Tongue (tissue), 2 donors: ENCODE measurements around the gene C5orf15. TPM values are rescaled to one million over a fixed set of nuclear protein-coding genes. Genes with fewer than 3 reads are reported as not detected.
"Not testable (repeated sequence)": the region's sequence is repeated elsewhere in the genome, so short reads cannot be mapped to it uniquely, and the experiment has no call there.

Experiments
- DNase-seq: peaks from one replicate; pipeline ENCODE4 v3.0.0-alpha.2; 2015
- total RNA-seq: library from RNA; depleted of rRNA; stranded (reverse); fragments of >200 nt; gene quantifications from one replicate; pipeline ENCODE4 v1.2.3, GENCODE V29; 2014

C5orf15 gene
- total RNA-seq, 1 donor from 2014 or later = 80.0 TPM

DNA sequence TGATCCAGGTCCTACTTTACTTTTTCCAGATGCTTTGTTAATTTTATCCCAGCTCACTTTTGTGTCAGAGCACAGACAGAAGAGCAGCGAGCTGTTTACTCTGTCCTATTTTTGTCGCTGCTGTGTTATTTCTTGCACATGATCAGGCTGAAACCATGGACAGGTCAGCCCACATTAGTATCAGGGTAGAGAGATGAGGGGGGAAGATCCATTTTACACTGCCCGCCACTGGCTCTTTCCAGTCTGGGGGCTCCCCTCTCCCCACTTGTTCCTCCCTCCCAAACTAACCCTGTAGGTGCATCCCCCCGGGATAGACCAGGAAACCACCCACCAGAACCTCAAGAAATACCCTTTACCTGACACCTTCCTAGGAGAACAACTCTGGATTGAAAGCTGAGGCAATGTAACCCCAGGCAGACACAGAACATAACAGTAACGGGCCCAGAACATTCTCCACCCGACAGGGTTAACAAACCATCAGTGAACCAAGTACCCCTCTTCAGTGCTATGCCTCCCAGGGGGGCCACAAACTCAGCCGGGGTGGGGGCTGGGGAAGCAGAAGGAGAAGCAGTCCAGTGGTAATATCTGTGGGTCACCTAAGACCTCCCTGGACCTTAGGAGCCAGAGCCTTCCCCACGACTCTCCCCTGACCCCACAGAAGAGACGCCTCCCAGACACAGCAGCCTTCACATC lies 26.0 kb upstream of the C5orf15 start:
- DNase-seq = no peak

DNA sequence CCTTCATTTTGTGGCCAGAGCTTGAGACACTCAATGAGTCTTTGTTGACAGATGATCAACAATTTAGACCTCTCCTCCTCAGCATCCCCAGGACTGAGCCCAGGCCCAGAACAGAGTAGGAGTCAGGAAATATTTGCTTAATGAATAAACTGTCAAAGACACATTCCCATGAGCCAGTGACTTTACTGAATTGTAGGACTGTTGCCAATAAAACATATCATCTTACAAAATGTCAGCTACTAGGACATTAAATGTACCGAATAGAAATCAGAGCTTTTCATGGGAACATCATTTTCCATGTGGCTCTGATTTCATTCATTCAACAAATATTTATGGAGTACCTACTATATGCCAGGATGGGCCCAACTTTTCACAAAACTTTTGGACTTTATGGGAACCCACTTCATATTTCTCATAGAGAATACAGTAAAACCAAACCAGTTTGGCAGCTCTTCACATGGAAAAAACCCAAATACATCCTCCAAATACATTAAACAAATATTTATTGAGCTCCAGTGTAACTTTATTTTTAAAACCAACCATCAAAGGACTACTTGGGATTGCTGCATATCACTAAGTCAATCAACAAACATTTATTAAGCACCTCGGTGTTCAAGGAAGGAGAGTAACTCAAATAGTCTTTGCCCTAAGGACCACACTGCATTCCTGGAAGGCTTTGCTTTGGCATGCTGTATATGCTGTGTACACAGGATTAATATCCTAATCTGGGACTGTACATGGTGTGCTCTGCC lies 24.9 kb upstream of the C5orf15 start:
- DNase-seq = peak; percentile 59

GRCh38 chr5:133992429-133993155 lies 24.2 kb upstream of the C5orf15 start:
- DNase-seq = peak; percentile 53

- no peak for DNase-seq
Observed at GRCh38 chr5:133991171-133991910, 22.9 kb upstream of the C5orf15 start.

DNA sequence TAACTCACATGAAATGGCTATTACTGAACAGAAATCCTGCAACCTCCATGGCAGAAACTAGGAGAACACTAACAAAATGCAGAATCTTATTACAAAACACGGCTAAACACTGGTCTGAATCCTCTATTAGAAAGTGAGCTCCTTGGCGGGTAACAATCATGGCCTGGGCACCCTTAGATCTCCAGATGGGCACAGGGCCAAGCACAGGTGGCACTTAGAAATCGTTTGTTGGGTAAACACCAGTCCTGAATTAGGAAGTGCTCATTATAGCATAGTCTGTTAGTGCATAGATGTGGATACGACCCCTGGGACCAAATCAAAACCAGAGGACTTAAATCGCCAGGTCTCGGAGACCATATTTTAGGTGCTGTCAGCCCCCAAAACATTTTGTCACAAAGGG lies 22.0 kb upstream of the C5orf15 start:
- no peak for DNase-seq

DNA sequence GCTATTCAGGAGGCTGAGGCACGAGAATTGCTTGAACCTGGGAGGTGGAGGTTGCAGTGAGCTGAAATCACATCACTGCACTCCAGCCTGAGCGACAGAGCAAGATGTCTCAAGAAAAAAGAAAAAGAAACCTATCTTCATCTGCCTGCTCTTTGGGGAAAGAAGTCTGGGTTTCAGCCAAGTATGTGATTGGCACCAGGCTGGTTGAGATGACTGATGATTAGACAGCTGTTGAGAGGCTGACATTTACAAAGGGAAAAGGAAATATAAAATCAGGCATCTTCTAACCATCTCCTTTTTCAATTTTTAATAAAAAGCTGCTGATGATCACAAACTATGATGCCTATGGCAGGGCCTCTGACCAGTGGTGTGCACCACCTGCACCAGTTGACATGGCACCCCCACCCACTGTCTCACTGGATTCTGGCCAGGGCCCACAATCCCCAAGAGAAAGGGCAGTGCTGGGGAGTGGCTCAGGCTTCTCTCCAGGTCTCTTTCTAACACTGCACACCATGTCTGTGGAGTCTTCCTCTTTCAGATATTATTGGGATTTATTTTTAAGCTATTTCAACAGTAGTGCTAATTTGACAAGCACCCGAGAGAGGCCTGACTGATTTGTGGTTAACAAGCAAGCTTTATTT lies 17.2 kb upstream of the C5orf15 start:
- DNase-seq = no peak

GRCh38 chr5:133983674-133984073 lies 15.2 kb upstream of the C5orf15 start:
- DNase-seq = no peak

DNA sequence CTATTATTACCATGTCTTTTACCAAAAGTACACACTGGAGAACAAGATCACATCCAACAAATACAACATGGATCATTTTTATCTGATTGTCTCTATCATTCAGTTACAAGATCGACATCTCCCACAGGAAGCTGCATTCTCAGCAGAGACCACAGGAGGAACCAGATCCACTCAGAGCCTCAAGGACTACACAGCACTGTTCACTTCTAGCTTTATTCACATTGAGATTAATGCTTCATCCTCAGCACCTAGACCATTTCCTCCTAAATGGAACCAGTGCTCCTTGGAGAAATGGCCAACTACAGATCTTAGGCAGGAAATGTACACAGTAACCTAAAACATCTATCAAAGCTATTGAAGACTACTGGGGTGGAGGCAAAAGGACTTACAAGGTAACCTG lies 13.3 kb upstream of the C5orf15 start:
- no peak for DNase-seq

DNA sequence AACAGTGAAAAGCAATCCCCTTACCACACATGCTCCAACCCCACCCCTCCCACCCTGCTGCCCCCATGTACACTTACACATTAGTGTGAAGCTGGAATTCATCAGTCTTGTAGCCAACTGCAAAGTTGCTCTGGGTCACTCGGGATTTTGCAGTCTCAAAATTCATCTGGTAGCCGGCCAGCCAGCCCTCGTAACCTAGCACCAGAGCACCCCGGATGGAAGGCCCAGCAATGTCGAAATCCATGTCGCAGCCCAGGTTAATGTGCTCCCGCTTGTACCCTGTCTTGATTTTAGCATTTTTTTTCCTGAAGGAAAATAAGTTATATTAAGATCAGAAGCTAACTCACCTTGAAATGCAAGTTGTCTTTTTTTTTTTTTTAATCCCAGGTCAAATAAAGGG lies 12.2 kb upstream of the C5orf15 start:
- no peak for DNase-seq

- no peak for DNase-seq
Observed at GRCh38 chr5:133978943-133979342, 10.5 kb upstream of the C5orf15 start.

- no peak for DNase-seq
Observed at GRCh38 chr5:133977858-133978257, 9.4 kb upstream of the C5orf15 start.

GRCh38 chr5:133977161-133977787 lies 8.8 kb upstream of the C5orf15 start:
- DNase-seq = peak; percentile 72

DNA sequence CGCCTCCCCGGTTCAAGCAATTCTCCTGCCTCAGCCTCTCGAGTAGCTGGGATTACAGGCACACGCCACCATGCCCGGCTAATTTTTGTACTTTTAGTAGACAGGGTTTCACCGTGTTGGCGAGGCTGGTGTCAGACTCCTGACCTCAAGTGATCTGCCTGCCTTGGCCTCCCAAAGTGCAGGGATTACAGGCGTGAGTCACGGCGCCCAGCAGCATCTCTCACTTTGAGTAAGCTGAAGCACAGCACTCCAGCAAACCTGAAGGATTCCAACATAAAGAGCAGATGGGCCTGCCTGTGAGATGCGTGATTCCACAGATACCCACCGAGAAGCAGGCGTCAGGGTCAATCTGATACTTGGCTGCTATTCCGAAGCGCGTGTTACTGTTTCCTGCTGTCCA lies 7.1 kb upstream of the C5orf15 start:
- not testable (repeated sequence) for DNase-seq

GRCh38 chr5:133974142-133974541 lies 5.7 kb upstream of the C5orf15 start:
- no peak for DNase-seq

DNA sequence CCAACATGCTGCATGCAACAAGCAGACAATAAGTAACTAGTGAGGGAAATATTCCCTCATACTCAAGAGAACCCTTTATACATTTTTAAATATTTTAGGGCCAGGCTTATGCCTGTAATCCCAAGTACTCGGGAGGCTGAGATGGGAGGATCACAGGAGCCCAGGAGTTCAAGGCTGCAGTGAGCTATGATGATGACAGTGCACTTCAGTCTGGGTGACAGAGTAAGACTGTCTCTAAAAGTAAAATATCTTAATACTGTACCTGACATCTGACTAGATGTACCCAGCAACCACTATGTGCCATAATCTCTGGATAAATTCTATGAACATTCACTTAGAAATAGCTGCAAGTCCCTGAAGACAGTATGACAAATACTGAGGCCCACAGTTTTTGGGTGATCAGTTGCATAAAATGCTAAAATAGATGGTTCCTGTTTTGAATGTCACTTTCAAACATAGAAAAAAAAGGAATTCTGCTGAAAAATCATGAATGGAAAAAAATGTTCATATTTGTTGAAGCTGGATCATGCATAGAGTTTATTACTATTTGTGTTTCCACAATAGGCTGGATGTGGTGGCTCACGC lies 2.0 kb upstream of the C5orf15 start:
- no peak for DNase-seq

- peak; percentile 54 for DNase-seq
Observed at GRCh38 chr5:133969654-133970324, 1.4 kb upstream of the C5orf15 start.

DNA sequence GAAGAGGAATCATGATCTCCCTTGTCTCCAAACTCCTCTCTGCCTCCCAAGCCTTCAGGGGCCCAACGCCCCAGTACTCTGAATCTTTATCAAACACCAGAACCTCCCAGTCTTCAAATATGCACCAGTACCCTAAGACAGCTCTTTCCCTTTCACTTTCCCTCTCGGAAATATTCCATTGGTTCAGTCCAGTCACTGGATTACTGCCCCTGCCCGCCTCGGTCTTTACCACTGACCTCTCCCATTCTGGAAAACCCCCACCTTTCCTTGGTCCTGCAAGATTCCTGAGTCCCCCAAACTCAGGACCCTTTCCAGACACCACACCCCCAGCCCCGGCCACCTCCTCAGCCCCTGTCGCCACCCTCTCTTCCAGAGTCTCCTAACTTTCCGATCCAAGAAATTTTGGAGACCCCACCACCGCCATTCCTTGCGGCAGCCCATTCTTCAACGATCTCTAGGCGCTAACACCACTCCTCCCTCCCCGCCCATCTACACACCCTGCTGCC lies 674 bp downstream of the C5orf15 start:
- DNase-seq = no peak

- DNase-seq = no peak
Observed at GRCh38 chr5:133967124-133967523, 1.3 kb downstream of the C5orf15 start.

DNA sequence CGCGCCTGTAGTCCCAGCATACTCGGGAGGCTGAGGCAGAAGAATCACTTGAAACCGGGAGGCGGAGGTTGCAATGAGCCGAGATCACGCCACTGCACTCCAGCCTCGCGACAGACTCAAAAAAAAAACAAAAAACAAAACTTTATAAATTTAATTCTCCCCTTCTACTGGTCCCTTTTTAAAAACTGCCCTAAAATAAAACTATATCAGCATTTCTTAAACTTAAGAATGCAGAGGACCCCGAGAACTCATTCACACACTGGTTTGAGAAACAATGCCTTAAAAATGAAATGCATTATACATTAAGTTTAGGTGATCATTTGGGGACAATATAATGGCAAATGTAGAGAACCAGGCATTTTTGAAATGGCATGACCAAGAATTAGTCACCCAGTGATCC lies 2.3 kb downstream of the C5orf15 start:
- no peak for DNase-seq

GRCh38 chr5:133963493-133964128 lies 4.8 kb downstream of the C5orf15 start:
- DNase-seq = no peak
